Measurements from ENCODE around the gene GRAMD2B. TPM values are rescaled to one million over a fixed set of nuclear protein-coding genes. Genes with fewer than 3 reads are reported as not detected.
"Not testable (repeated sequence)": the region's sequence is repeated elsewhere in the genome, so short reads cannot be mapped to it uniquely, and the experiment has no call there.

GRAMD2B gene
- polyA plus RNA-seq, 4 donors: 13.7 to 39.1 (median 20.4) TPM

DNA sequence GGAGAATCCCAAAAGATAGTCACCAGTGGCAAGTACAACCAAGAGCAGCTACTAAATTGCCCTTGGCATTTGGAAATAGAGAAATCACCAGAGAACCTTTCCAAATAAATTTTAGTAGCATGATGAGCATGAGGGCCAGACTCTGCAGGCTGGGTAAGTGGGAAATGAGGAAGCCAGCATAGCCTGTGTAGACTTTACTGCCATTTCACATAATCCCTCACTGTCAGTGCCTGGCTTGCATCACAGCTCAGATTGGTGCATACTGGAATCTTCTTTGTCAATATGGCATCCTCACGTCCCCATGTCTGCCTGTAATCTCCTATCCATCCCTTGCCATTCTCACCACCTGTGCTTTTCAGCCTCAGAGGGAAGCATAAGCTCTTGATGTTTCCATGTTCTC is 14.5 kb downstream of the GRAMD2B start:
- H3K4me3 ChIP-seq (ENCODE audit: low read depth in 1 of 3, low read length in 3 of 3): no peak overlapping the region
- no peaks in the 10 kb centered on the region for H3K9me3 ChIP-seq (ENCODE audit: control insufficient read depth in 2 of 2, insufficient read depth in 1 of 2, low read depth in 1 of 2, low read length in 1 of 2)
- peaks cover 0 to 3% (median 0%) of the 10 kb centered on the region in 3 donors for H3K4me1 ChIP-seq (ENCODE audit: control insufficient read depth in 3 of 3, insufficient read depth in 2 of 3, low read depth in 1 of 3, low read length in 2 of 3)
- no peak for DNase-seq
- H3K27me3 ChIP-seq (ENCODE audit: control insufficient read depth in 3 of 3, insufficient read depth in 3 of 3, low read length in 3 of 3): no peaks in the 10 kb centered on the region
- no peak overlapping the region for H3K27ac ChIP-seq (ENCODE audit: low read depth in 1 of 3, low read length in 2 of 3)
- 86 to 96% (median 87%) methylated on average over 1 of the region's 1 CpG for WGBS, 3 donors
- FAIRE-seq: no peak
- peaks cover 0 to 10% (median 4%) of the 10 kb centered on the region in 3 donors for H3K36me3 ChIP-seq (ENCODE audit: control insufficient read depth in 3 of 3, insufficient read depth in 2 of 3, low read depth in 1 of 3, low read length in 3 of 3)

DNA sequence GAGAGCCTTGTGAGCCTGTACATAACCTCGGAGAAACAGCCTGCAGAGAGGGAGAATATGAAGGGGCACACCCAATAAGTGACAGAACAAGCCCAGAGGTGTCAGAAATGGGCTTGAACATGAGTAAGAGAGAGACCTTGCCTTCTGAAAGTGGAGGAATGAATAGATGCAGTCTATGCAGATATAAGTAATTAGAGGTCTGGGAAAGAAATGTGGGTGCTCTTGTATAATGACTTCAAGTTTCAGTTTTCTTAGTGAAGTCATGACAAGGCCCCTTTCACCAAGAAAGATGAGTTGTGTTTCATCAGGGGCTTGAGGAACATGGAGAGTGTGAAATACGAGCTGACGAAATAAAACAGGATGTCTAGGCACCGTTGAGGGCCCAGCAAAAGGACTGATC is 15.1 kb downstream of the GRAMD2B start:
- H3K27me3 ChIP-seq (ENCODE audit: control insufficient read depth in 3 of 3, insufficient read depth in 3 of 3, low read length in 3 of 3): no peaks in the 10 kb centered on the region
- peaks cover 0 to 3% (median 0%) of the 10 kb centered on the region in 3 donors for H3K4me1 ChIP-seq (ENCODE audit: control insufficient read depth in 3 of 3, insufficient read depth in 2 of 3, low read depth in 1 of 3, low read length in 2 of 3)
- FAIRE-seq (no peak), DNase-seq (no peak)
- no peaks in the 10 kb centered on the region for H3K9me3 ChIP-seq (ENCODE audit: control insufficient read depth in 2 of 2, insufficient read depth in 1 of 2, low read depth in 1 of 2, low read length in 1 of 2)
- 78 to 93% (median 81%) methylated on average over 4 of the region's 4 CpGs for WGBS, 3 donors
- no peak overlapping the region for H3K27ac ChIP-seq (ENCODE audit: low read depth in 1 of 3, low read length in 2 of 3)
- H3K4me3 ChIP-seq (ENCODE audit: low read depth in 1 of 3, low read length in 3 of 3): no peak overlapping the region
- H3K36me3 ChIP-seq (ENCODE audit: control insufficient read depth in 3 of 3, insufficient read depth in 2 of 3, low read depth in 1 of 3, low read length in 3 of 3): peaks cover 0 to 10% (median 4%) of the 10 kb centered on the region in 3 donors

DNA sequence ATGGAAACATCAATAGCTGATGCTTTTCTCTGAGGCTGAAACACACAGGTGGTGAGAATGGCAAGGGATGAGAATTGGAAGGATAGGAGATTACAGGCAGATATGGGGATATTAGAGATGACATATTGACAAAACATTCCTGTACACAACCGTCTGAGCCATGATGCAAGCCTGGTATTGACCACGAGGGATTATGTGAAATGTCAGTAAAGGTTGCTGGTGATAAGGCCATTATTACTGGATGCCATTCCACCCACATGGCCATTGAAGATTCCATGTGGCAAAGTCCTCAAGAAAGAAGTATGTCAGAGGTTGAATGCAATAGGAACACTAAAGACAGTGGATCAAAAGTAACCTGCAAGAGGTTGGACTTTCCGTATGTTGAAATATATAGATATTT is 15.7 kb downstream of the GRAMD2B start:
- 58 to 85% (median 68%) methylated on average over 3 of the region's 3 CpGs for WGBS, 3 donors
- Histone ChIP-seq H3K27ac (ENCODE audit: low read depth in 1 of 3, low read length in 2 of 3) (no peak overlapping the region), H3K9me3 (ENCODE audit: control insufficient read depth in 2 of 2, insufficient read depth in 1 of 2, low read depth in 1 of 2, low read length in 1 of 2) (no peaks in the 10 kb centered on the region), H3K27me3 (ENCODE audit: control insufficient read depth in 3 of 3, insufficient read depth in 3 of 3, low read length in 3 of 3) (no peaks in the 10 kb centered on the region), H3K4me1 (ENCODE audit: control insufficient read depth in 3 of 3, insufficient read depth in 2 of 3, low read depth in 1 of 3, low read length in 2 of 3) (peaks cover 0 to 3% (median 0%) of the 10 kb centered on the region in 3 donors), H3K36me3 (ENCODE audit: control insufficient read depth in 3 of 3, insufficient read depth in 2 of 3, low read depth in 1 of 3, low read length in 3 of 3) (peaks cover 0 to 10% (median 4%) of the 10 kb centered on the region in 3 donors), H3K4me3 (ENCODE audit: low read depth in 1 of 3, low read length in 3 of 3) (no peak overlapping the region)
- peak; percentile 38 to 48 for DNase-seq
- FAIRE-seq: no peak

DNA sequence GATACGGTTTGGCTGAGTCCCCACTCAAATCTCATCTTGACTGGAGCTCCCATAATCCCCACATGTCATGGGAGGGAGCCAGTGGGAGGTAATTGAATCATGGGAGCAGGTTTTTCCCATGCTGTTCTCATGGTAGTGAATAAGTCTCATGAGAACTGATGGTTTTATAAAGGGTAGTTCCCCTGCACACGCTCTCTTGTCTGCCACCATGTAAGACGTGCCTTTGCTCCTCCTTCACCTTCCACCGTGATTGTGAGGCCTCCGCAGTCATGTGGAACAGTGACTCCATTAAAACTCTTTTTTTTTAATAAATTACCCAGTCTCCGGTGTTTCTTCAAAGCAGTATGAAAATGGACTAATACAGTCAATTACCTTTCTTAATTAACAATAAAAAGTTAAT is 16.5 kb downstream of the GRAMD2B start:
- not testable (repeated sequence) for DNase-seq; H3K27ac ChIP-seq (ENCODE audit: low read depth in 1 of 3, low read length in 2 of 3); H3K9me3 ChIP-seq (ENCODE audit: control insufficient read depth in 2 of 2, insufficient read depth in 1 of 2, low read depth in 1 of 2, low read length in 1 of 2); H3K4me1 ChIP-seq (ENCODE audit: control insufficient read depth in 3 of 3, insufficient read depth in 2 of 3, low read depth in 1 of 3, low read length in 2 of 3); H3K27me3 ChIP-seq (ENCODE audit: control insufficient read depth in 3 of 3, insufficient read depth in 3 of 3, low read length in 3 of 3); H3K4me3 ChIP-seq (ENCODE audit: low read depth in 1 of 3, low read length in 3 of 3); FAIRE-seq
- 95 to 98% (median 97%) methylated on average over 6 of the region's 6 CpGs for WGBS, 3 donors
- peaks cover 0 to 11% (median 4%) of the 10 kb centered on the region in 3 donors for H3K36me3 ChIP-seq (ENCODE audit: control insufficient read depth in 3 of 3, insufficient read depth in 2 of 3, low read depth in 1 of 3, low read length in 3 of 3)

DNA sequence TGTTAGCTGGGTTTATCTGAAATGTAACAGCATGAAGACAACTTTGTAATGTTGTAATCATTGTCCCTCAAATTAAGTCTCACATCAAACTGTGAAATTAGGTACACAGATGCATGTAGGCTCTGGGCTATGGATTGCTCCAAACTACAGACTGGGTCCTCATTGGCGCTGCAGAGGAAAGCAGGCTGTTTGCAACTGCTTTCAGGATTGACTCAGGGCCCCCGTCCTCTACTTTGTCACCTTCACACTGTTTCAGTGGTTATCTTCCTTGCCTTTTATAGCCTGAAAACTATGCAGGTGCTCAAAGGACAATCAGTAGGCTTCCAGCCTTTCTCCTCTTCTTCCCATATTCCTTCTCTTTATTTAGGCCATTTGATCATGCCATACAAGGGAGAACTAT is 18.0 kb downstream of the GRAMD2B start:
- Histone ChIP-seq H3K9me3 (ENCODE audit: control insufficient read depth in 2 of 2, insufficient read depth in 1 of 2, low read depth in 1 of 2, low read length in 1 of 2) (no peaks in the 10 kb centered on the region), H3K27ac (ENCODE audit: low read depth in 1 of 3, low read length in 2 of 3) (no peak overlapping the region), H3K36me3 (ENCODE audit: control insufficient read depth in 3 of 3, insufficient read depth in 2 of 3, low read depth in 1 of 3, low read length in 3 of 3) (peaks cover 0 to 11% (median 4%) of the 10 kb centered on the region in 3 donors), H3K4me3 (ENCODE audit: low read depth in 1 of 3, low read length in 3 of 3) (no peak overlapping the region), H3K27me3 (ENCODE audit: control insufficient read depth in 3 of 3, insufficient read depth in 3 of 3, low read length in 3 of 3) (no peaks in the 10 kb centered on the region), H3K4me1 (ENCODE audit: control insufficient read depth in 3 of 3, insufficient read depth in 2 of 3, low read depth in 1 of 3, low read length in 2 of 3) (peaks cover 0 to 7% (median 3%) of the 10 kb centered on the region in 3 donors)
- 61 to 76% (median 73%) methylated on average over 2 of the region's 2 CpGs for WGBS, 3 donors
- DNase-seq: peak in 1 of 2 donors; percentile 41
- FAIRE-seq: no peak

DNA sequence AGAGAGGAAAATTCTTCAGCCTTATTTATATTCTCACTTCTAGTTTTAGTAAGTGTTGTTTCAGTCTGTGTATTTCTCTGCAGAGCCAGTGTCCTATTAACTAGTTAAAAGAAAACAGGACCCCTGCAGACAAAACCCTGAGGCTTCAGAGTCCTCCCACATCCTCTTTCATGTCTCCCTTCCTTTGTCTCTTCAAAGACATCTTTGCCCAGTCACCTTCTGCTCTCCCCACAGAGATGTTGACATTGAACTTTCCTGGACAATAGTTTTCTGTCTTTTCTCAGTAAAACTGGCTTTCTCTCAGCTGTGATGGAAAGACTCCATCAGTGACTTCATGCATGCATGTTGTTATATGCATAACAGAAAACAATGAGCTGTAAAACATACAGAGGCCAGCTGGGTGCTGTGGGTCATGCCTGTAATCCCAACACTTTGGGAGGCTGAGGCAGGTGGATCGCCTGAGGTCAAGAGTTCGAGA is 20.2 kb downstream of the GRAMD2B start:
- no peak overlapping the region for H3K4me3 ChIP-seq (ENCODE audit: low read depth in 1 of 3, low read length in 3 of 3)
- H3K4me1 ChIP-seq (ENCODE audit: control insufficient read depth in 3 of 3, insufficient read depth in 2 of 3, low read depth in 1 of 3, low read length in 2 of 3): peaks cover 2 to 18% (median 9%) of the 10 kb centered on the region in 3 donors
- no peaks in the 10 kb centered on the region for H3K9me3 ChIP-seq (ENCODE audit: control insufficient read depth in 2 of 2, insufficient read depth in 1 of 2, low read depth in 1 of 2, low read length in 1 of 2)
- WGBS, 3 donors: 95 to 100% (median 97%) methylated on average over 2 of the region's 2 CpGs
- DNase-seq: no peak
- FAIRE-seq: no peak
- H3K27me3 ChIP-seq (ENCODE audit: control insufficient read depth in 3 of 3, insufficient read depth in 3 of 3, low read length in 3 of 3): no peaks in the 10 kb centered on the region
- no peak overlapping the region for H3K27ac ChIP-seq (ENCODE audit: low read depth in 1 of 3, low read length in 2 of 3)
- peaks cover 0 to 16% (median 2%) of the 10 kb centered on the region in 3 donors for H3K36me3 ChIP-seq (ENCODE audit: control insufficient read depth in 3 of 3, insufficient read depth in 2 of 3, low read depth in 1 of 3, low read length in 3 of 3)

DNA sequence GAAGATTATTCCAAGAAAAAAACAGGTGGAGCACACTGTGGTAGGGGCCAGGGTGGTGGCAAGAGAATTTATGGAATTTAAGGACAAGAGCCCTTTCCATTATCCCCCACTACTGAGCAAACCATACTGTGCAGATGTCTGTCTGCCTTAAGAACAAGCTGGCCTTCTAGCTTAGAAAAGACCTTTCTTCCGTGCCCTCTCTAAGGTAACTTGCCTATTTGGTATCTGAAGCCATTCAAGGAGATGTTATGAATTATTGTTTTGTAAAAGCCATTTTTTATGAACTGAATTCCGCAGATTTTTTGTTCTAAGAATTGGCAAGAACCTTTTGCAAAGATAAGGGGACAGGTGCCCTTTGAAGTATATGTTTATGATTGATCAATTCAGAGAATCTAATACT is 20.9 kb downstream of the GRAMD2B start:
- no peak overlapping the region for H3K27ac ChIP-seq (ENCODE audit: low read depth in 1 of 3, low read length in 2 of 3)
- peaks cover 0 to 16% (median 2%) of the 10 kb centered on the region in 3 donors for H3K36me3 ChIP-seq (ENCODE audit: control insufficient read depth in 3 of 3, insufficient read depth in 2 of 3, low read depth in 1 of 3, low read length in 3 of 3)
- H3K9me3 ChIP-seq (ENCODE audit: control insufficient read depth in 2 of 2, insufficient read depth in 1 of 2, low read depth in 1 of 2, low read length in 1 of 2): no peaks in the 10 kb centered on the region
- no peaks in the 10 kb centered on the region for H3K27me3 ChIP-seq (ENCODE audit: control insufficient read depth in 3 of 3, insufficient read depth in 3 of 3, low read length in 3 of 3)
- DNase-seq (no peak), FAIRE-seq (no peak)
- H3K4me3 ChIP-seq (ENCODE audit: low read depth in 1 of 3, low read length in 3 of 3): no peak overlapping the region
- WGBS, 3 donors: 80 to 91% (median 82%) methylated on average over 2 of the region's 2 CpGs
- H3K4me1 ChIP-seq (ENCODE audit: control insufficient read depth in 3 of 3, insufficient read depth in 2 of 3, low read depth in 1 of 3, low read length in 2 of 3): peaks cover 2 to 21% (median 9%) of the 10 kb centered on the region in 3 donors

DNA sequence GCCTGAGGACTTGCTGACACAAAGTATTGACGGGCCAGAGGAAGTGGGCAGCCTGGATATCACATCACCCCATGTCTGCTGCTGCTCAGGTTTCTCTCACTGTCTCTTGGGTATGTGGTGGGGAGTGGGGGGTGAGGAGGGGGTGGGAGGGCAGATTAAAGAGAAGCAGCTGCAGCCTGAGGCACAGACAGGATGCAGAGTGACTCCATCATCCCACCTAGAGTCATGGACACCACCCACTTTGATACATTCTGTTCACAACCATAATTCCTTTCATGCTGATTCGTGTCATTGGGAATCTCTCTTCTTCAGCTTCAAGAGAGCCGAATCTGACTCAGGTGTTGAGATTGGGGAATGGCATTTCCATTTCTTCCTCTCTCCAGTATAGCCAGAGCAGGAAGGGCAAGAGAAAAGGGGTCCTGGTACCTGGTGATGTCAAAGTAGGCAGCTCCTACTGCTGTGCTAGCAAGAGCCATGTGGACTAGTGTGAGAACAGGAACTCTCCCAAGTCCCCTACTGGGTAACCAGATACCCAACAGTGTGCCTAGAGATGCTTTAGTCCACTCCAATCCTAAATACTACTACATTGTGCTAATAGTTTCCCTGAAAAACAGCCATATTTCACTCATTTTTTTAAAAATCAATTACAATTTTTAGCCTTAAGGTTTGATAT is 22.4 kb downstream of the GRAMD2B start:
- H3K9me3 ChIP-seq (ENCODE audit: control insufficient read depth in 2 of 2, insufficient read depth in 1 of 2, low read depth in 1 of 2, low read length in 1 of 2): no peaks in the 10 kb centered on the region
- no peak overlapping the region for H3K4me3 ChIP-seq (ENCODE audit: low read depth in 1 of 3, low read length in 3 of 3)
- peaks cover 4 to 26% (median 9%) of the 10 kb centered on the region in 3 donors for H3K4me1 ChIP-seq (ENCODE audit: control insufficient read depth in 3 of 3, insufficient read depth in 2 of 3, low read depth in 1 of 3, low read length in 2 of 3)
- FAIRE-seq: no peak
- H3K36me3 ChIP-seq (ENCODE audit: control insufficient read depth in 3 of 3, insufficient read depth in 2 of 3, low read depth in 1 of 3, low read length in 3 of 3): peaks cover 0 to 11% (median 2%) of the 10 kb centered on the region in 3 donors
- DNase-seq: no peak
- H3K27me3 ChIP-seq (ENCODE audit: control insufficient read depth in 3 of 3, insufficient read depth in 3 of 3, low read length in 3 of 3): no peaks in the 10 kb centered on the region
- H3K27ac ChIP-seq (ENCODE audit: low read depth in 1 of 3, low read length in 2 of 3): peak overlapping the region in 2 of 3 donors; percentile 22 to 83
- WGBS, 3 donors: 79 to 89% (median 82%) methylated on average over 3 of the region's 3 CpGs

Measured in small intestine (tissue), 7 donors.